ENCODE data around the gene KRT6B.

DNA sequence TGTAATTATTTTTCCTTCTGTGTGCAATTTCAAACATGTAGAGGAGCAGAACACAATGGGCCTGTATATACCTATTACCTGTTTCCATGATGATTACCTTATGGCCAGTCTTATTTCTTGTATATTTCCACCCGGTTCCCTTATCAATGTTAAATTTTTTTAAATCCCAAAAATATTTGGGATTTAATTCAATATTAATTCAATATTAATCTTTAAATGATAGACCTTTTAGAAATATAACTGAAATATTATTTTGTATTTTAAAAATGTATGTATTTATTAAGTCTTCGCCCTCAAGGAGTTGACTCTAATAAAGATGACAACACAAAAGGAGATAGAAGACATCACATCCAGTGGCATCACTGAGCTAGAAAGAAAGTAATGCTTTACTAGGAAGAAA, 22.3 kb upstream of the KRT6B start:
- TF ChIP-seq, protein P1, sequence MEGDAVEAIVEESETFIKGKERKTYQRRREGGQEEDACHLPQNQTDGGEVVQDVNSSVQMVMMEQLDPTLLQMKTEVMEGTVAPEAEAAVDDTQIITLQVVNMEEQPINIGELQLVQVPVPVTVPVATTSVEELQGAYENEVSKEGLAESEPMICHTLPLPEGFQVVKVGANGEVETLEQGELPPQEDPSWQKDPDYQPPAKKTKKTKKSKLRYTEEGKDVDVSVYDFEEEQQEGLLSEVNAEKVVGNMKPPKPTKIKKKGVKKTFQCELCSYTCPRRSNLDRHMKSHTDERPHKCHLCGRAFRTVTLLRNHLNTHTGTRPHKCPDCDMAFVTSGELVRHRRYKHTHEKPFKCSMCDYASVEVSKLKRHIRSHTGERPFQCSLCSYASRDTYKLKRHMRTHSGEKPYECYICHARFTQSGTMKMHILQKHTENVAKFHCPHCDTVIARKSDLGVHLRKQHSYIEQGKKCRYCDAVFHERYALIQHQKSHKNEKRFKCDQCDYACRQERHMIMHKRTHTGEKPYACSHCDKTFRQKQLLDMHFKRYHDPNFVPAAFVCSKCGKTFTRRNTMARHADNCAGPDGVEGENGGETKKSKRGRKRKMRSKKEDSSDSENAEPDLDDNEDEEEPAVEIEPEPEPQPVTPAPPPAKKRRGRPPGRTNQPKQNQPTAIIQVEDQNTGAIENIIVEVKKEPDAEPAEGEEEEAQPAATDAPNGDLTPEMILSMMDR (conservative IDR thresholded peaks at IDR 0.05; ENCODE audit: low read depth, low read length) = no peak
- no peak for TF ChIP-seq EZH2 (IDR thresholded peaks at IDR 0.05; ENCODE audit: borderline replicate concordance, low read depth, low read length, poor library complexity, severe bottlenecking)
